KMS-11 (cell line): Measurements from ENCODE around the gene AFF1.

Source experiments
- H2AFZ ChIP-seq: fragments of 200-600 bp; sonication (generic); 2 replicates; pipeline ENCODE4 v1.6.1; 2016; ENCODE audit warnings: antibody characterized with exemption, mixed run types, low read depth
- H3K27ac ChIP-seq: fragments of 200-600 bp; sonication (generic); 2 replicates; pipeline ENCODE4 v1.6.1; 2016; ENCODE audit warnings: mild to moderate bottlenecking, mixed run types
- H3K27me3 ChIP-seq: fragments of 200-600 bp; sonication (generic); 2 replicates; pipeline ENCODE4 v1.6.1; 2017; ENCODE audit warnings: mild to moderate bottlenecking, low read depth, mixed run types, moderate library complexity; ENCODE audit not compliant: insufficient read depth
- H3K36me3 ChIP-seq: fragments of 200-600 bp; sonication (generic); 2 replicates; pipeline ENCODE4 v1.6.1; 2017; ENCODE audit warnings: mild to moderate bottlenecking, mixed run types; ENCODE audit not compliant: insufficient read depth
- H3K4me1 ChIP-seq: fragments of 200-600 bp; sonication (generic); 2 replicates; pipeline ENCODE4 v1.6.1; 2016; ENCODE audit warnings: mild to moderate bottlenecking, low read depth, mixed run types; ENCODE audit not compliant: poor library complexity, severe bottlenecking
- H3K4me2 ChIP-seq: fragments of 200-600 bp; sonication (generic); 2 replicates; pipeline ENCODE4 v1.7.0; 2016; ENCODE audit warnings: mild to moderate bottlenecking, mixed run types
- H3K4me3 ChIP-seq: fragments of 200-600 bp; sonication (generic); IDR thresholded peaks from 2 replicates; pipeline ENCODE4 v1.6.1; 2017; ENCODE audit warnings: low read depth, low read length, mixed read lengths; ENCODE audit not compliant: insufficient read depth
- H3K79me2 ChIP-seq: fragments of 200-600 bp; sonication (generic); 2 replicates; pipeline ENCODE4 v1.6.1; 2016; ENCODE audit warnings: low read depth, mixed run types; ENCODE audit not compliant: insufficient read depth
- H3K9ac ChIP-seq: fragments of 200-600 bp; sonication (generic); 2 replicates; pipeline ENCODE4 v1.6.1; 2016; ENCODE audit warnings: mild to moderate bottlenecking, mixed run types
- H4K20me1 ChIP-seq: fragments of 200-600 bp; sonication (generic); 2 replicates; pipeline ENCODE4 v1.6.1; 2016; ENCODE audit warnings: mild to moderate bottlenecking, mixed run types; ENCODE audit not compliant: insufficient read depth
- CTCF ChIP-seq: fragments of 200-600 bp; sonication (generic); conservative IDR thresholded peaks from 2 replicates; pipeline ENCODE4 v1.6.1; 2017; ENCODE audit warnings: low read depth, mild to moderate bottlenecking, antibody characterized with exemption, low read length, moderate library complexity, mixed read lengths

The AFF1 gene

GRCh38 chr4:86924811-86925210, 10.0 kb upstream of the AFF1 start:
- H3K9ac ChIP-seq, result no peak overlapping the region
- no peak overlapping the region for H2AFZ ChIP-seq
- peaks cover 29% of the 10 kb centered on the region for H3K4me1 ChIP-seq
- H4K20me1 ChIP-seq, result no peaks in the 10 kb centered on the region
- H3K36me3 ChIP-seq, result no peaks in the 10 kb centered on the region
- no peak overlapping the region for H3K27ac ChIP-seq
- TF ChIP-seq CTCF, result no peak
- H3K27me3 ChIP-seq, result no peaks in the 10 kb centered on the region
- H3K79me2 ChIP-seq, result no peaks in the 10 kb centered on the region
- no peak overlapping the region for H3K4me2 ChIP-seq
- H3K4me3 ChIP-seq, result no peak overlapping the region

- no peaks in the 10 kb centered on the region for H3K79me2 ChIP-seq
- no peak for TF ChIP-seq CTCF
- H4K20me1 ChIP-seq, result no peaks in the 10 kb centered on the region
- peaks cover 37% of the 10 kb centered on the region for H3K4me1 ChIP-seq
- H3K36me3 ChIP-seq, result no peaks in the 10 kb centered on the region
- H3K9ac ChIP-seq, result no peak overlapping the region
- no peak overlapping the region for H2AFZ ChIP-seq
- H3K27ac ChIP-seq, result no peak overlapping the region
- H3K27me3 ChIP-seq, result no peaks in the 10 kb centered on the region
- no peak overlapping the region for H3K4me3 ChIP-seq
- no peak overlapping the region for H3K4me2 ChIP-seq
Measured at GRCh38 chr4:86926435-86927086, 8.2 kb upstream of the AFF1 start.

DNA sequence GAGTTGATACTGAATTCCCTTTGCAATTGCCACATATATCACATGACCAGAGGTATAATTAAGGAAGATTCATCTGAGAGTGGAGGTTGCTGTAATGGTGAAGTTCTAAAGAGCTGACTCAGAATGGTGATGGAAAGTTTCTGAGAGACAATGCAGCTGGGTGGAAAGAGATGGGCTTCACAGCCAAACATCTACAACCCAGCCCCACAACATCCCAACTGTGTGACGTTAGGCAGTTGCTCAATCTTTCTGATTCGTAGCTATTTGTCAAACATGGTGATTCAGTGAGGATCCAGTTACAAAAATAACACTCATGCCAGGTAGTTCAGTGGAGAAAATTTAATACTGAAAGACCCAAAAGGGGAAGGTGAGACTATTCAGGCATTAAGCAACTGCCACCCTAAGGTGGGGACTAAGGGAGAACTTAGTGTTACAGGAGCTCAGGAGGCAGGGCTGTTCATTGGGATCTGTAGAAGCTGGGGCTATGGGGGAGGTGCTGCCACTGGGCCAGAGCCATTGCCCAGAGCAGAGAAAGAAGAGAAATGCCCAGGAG, 6.9 kb upstream of the AFF1 start:
- Histone ChIP-seq H3K79me2 (no peaks in the 10 kb centered on the region; the same call in 1 of the 2 replicates), H4K20me1 (no peaks in the 10 kb centered on the region), H3K4me2 (no peak overlapping the region; the same call in 1 of the 2 replicates), H3K27me3 (no peaks in the 10 kb centered on the region), H3K27ac (no peak overlapping the region), H3K4me1 (peaks cover 32% of the 10 kb centered on the region), H3K9ac (no peak overlapping the region), H3K36me3 (no peaks in the 10 kb centered on the region), H3K4me3 (no peak overlapping the region), H2AFZ (no peak overlapping the region)
- TF ChIP-seq CTCF, result no peak

DNA sequence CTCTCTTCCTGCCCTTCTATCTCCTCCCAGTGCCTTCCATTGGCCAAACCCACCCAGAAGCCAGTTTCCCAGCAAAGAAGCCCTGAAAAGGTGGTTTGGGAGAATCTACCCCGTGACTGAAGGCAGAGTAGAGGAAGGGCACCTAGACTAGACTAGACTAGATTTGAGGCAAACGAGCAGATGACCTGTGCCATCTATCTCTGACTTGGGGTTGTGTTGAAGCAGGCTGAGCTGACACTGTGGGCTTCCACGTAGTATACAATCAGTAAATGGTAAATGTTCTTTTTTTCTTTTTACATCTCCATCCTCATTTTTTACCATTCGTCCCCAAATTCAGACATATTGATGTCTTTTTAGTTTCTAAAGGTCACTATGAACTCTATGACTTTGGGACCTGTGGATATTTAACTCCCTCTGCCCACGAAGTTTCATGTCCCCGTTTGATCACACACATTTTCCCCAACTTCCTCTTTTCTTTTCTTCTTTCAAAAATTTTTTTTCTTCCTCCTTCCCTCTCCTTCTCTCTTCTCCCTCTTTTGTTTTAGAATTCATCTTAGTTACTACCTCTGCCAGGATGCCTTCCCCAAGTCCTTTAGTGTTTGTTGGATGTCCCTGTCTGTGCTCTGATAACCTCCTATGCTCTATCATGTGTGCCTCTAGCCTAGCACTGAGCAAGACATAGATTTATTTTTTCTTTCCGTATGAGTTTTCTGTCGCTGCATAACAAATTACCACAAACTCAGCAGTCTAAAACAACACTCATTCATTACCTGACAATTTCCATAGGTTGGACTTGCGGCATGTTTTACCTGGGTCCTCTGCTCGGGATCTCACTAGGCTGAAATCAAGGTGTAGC, 6.2 kb upstream of the AFF1 start:
- H3K27me3 ChIP-seq, result no peaks in the 10 kb centered on the region
- H3K79me2 ChIP-seq, result peaks cover 7% of the 10 kb centered on the region
- no peak for TF ChIP-seq CTCF
- no peak overlapping the region for H2AFZ ChIP-seq
- no peak overlapping the region for H3K27ac ChIP-seq
- no peak overlapping the region for H3K9ac ChIP-seq
- no peaks in the 10 kb centered on the region for H4K20me1 ChIP-seq
- H3K36me3 ChIP-seq, result no peaks in the 10 kb centered on the region
- no peak overlapping the region for H3K4me3 ChIP-seq
- no peak overlapping the region; the same call in 1 of the 2 replicates for H3K4me2 ChIP-seq
- H3K4me1 ChIP-seq, result peaks cover 39% of the 10 kb centered on the region
